Retinal pigment epithelial cell (primary cell): ENCODE results near the gene RBM39.

Experiments used
- DNase-seq: peaks from one replicate; pipeline ENCODE4 v3.0.0-alpha.2; 2010; ENCODE audit warnings: low read depth
- H3K4me3 ChIP-seq: 2 replicates; pipeline ENCODE4 v1.5.1; 2011; ENCODE audit warnings: mild to moderate bottlenecking, low read length, control low read depth, moderate library complexity
- CTCF ChIP-seq: conservative IDR thresholded peaks from 2 replicates; pipeline ENCODE4 v1.5.1; 2011; ENCODE audit warnings: low read depth, low read length, control low read depth, inconsistent platforms

The RBM39 gene

GRCh38 chr20:35661053-35661452 lies 81.0 kb downstream of the RBM39 start:
- TF ChIP-seq CTCF = no peak
- DNase-seq = no peak
- peak overlapping the region; percentile 96 for H3K4me3 ChIP-seq

- no peak for DNase-seq
- H3K4me3 ChIP-seq = no peak overlapping the region
Observed at GRCh38 chr20:35660122-35660937, 81.7 kb downstream of the RBM39 start.

GRCh38 chr20:35657271-35657670 lies 84.8 kb downstream of the RBM39 start:
- H3K4me3 ChIP-seq = no peak overlapping the region
- no peak for TF ChIP-seq CTCF
- DNase-seq = no peak

More at GRCh38 chr20:35660122-35660937, 81.7 kb downstream of the RBM39 start:
- TF ChIP-seq CTCF = no peak

- H3K4me3 ChIP-seq = no peak overlapping the region
- no peak for TF ChIP-seq CTCF
- no peak for DNase-seq
Observed at GRCh38 chr20:35654415-35654814, 87.6 kb downstream of the RBM39 start.

GRCh38 chr20:35653893-35654292 lies 88.2 kb downstream of the RBM39 start:
- TF ChIP-seq CTCF = no peak
- DNase-seq = no peak
- H3K4me3 ChIP-seq = no peak overlapping the region
